HG03159 (cell line): ENCODE data around the gene ZCCHC14.

ENCODE experiments used
- ATAC-seq: cut with Tn5 transposase; IDR thresholded peaks from one replicate; pipeline ENCODE4 v1.9.1; 2021; ENCODE audit warnings: mild to moderate bottlenecking, moderate library complexity; ENCODE audit not compliant: unreplicated experiment

Gene ZCCHC14

GRCh38 chr16:87459833-87460232, 33.0 kb downstream of the ZCCHC14 start:
- ATAC-seq: no peak

DNA sequence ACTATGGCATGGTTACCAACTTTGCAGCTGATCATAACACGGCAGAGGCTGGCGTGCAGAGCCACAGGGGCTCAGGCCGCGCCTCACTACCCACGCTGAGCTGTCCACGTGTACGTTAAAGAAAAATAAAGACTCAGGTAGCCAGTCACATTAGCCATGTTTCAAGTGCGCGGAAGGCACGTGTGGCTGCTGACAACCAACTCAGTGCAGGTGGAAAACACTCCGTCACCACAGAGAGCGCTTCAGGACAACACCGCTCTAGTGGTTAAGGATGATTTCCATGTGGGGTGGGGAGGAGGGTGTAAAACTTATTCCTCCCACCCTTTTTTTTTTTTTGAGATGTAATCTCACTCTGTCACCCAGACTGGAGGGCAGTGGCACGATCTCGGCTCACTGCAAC, 33.8 kb downstream of the ZCCHC14 start:
- no peak for ATAC-seq

GRCh38 chr16:87458424-87458915, 34.4 kb downstream of the ZCCHC14 start:
- no peak for ATAC-seq

GRCh38 chr16:87457709-87458423, 35.0 kb downstream of the ZCCHC14 start:
- ATAC-seq: no peak

- ATAC-seq: no peak
These were observed 35.7 kb downstream of the ZCCHC14 start for GRCh38 chr16:87457061-87457611.

GRCh38 chr16:87454391-87454790, 38.4 kb downstream of the ZCCHC14 start:
- no peak for ATAC-seq

DNA sequence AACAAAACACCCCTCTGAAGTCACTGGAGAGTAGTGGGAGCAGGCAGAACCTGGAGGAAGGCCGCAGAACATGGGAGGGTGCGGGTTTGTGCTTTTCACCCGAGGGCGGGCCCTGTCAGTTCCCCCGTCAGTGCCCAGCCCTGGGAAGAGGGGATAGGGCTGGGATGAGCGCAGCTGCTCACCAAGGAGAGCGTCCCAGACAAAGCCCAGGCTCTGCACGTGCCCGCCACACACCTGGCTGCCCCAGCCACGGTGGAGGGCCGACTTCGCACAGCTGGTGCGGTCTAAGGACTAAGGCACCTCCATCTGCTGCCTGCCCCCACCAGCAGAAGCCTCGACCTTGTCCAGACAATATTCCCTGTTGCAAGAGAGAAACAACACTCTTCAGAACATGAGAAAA, 39.5 kb downstream of the ZCCHC14 start:
- ATAC-seq: no peak

DNA sequence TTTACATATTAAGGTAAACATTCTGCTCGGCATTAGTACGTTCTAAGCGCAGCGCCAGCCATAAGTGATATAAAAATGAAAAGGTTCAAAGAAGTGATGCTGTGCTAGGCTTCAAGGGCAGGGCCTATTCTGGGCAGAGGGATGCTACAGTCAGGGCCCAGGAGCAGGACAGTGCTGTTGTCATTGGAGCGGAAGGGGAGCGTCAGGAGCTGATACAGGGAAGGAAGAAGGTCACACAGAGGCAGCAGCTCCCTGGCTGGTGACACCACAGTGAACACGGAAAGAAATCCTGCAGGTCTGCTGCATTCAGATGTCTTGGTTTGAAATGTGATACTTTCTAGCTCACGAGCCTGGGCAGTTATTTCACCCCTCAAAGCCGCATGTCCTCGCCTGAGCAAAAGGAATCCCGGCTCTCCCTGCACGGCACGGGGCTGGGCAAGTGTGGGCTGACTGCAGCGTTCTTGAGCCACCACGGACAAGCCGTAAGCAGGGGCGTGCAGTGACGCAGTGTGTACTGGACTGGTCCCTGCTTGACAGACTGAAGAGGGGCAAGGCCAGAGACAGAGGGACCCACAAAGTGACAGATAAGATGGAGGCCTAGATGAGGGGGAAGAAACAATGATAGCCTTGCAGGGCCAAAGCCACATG, 41.1 kb downstream of the ZCCHC14 start:
- no peak for ATAC-seq

DNA sequence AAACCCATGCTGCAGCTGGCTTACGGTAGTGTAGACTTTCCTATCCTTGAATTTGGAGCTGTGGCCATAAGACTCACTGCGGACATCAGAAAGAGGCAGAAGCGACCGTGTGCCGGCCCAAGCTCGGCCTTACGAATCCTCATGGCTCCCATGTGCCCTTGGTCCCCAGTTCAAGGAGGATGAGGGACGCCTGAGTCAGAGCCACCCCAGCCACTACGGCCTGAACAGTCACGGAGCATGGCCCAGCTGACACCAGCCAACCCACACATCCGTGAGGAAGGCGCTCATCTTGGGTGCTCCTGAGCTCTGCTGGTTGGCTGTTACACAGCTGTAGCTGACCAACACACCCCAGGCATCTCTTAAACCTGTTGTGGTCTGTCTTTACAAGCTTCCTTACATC, 44.0 kb downstream of the ZCCHC14 start:
- ATAC-seq: no peak

DNA sequence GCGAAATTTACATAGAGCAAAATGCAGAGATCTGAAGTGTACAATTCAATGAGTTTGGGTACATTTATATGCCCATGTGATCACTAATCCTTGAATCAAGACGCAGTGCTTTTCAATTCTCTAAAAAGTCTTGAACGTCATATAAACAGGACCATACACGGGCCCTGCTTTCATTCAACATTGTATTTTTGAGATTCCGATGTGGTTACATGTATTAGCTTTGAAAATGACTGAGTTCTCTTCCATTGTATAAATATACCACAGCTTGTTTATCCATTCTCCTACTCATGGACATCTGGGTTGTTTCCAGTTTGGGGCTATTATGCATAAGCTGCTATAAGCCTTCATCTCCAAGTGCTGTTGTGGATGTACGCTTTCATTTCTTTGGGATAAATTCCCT, 45.5 kb downstream of the ZCCHC14 start:
- ATAC-seq: no peak

DNA sequence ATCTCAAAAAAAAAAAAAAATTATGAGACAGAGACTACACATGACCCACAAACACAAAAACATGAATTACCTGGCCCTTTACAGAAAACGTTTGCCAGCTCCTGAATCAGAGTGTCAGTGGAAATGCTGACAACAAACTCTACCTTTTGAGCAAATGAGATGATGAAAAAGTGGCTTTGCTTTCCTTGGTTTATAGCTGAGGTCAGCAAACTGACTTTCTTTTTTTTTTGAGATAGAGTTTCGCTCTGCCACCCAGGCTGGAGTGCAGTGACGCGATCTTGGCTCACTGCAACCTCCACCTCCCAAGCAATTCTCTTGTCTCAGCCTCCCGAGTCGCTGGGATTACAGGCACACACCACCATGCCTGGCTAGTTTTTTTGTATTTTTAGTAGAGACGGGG, 46.3 kb downstream of the ZCCHC14 start:
- ATAC-seq: no peak

- no peak for ATAC-seq
These were observed 47.3 kb downstream of the ZCCHC14 start for GRCh38 chr16:87445486-87445885.

DNA sequence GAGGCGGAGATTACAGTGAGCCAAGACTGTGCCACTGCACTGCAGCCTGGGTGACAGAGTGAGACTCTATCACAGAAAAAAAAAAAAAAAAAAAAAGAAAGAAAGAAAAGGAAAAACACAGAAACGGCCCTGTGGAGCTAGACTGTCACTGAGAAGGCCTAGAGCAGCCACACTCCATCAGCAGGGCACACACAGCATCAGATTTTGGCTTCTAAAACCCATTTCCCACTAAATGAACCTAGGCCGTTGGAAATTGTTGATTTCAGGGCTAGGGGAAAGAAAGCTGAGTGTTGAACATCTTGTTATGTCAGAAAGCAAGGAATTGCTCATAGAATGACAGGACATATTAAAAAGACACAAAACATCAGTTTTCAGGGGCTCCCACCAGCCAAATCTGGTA, 48.9 kb downstream of the ZCCHC14 start:
- ATAC-seq: no peak

DNA sequence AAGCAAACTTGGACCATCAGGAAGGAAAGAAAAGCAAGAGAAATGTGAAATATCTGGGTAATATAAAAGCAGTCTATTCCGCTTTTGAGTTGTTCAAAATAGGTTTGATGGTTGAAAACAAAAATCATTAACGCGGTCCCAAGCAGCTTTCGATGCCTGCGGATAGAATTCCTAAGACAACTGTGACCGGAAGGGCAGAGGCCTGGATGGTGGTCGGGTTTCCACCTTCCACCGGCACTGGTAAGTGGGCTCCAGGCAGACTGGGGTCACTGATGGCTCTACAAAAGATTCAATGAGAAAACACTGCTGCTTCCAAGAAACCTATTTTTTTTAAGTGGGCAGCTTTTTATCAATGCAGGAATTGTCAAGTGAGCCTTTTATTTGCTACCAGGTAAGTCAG, 49.8 kb downstream of the ZCCHC14 start:
- no peak for ATAC-seq

DNA sequence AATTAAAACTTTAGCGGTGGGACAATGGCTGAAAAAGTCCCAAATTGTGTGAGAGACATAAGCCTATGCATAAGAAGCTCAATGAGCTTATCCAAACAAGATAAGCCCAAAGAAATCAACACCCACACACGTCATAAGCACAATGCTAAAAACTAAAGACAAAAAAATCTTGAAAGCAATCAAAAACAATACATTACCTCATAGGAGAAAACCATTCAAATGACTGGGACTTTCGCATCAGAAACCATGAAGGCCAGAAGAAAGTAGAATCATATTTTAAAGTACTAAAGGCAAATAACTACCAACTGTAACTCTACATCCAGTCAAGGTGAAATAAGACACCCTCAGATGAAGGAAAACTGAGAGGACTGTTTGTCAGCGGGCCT, 50.2 kb downstream of the ZCCHC14 start:
- no peak for ATAC-seq

DNA sequence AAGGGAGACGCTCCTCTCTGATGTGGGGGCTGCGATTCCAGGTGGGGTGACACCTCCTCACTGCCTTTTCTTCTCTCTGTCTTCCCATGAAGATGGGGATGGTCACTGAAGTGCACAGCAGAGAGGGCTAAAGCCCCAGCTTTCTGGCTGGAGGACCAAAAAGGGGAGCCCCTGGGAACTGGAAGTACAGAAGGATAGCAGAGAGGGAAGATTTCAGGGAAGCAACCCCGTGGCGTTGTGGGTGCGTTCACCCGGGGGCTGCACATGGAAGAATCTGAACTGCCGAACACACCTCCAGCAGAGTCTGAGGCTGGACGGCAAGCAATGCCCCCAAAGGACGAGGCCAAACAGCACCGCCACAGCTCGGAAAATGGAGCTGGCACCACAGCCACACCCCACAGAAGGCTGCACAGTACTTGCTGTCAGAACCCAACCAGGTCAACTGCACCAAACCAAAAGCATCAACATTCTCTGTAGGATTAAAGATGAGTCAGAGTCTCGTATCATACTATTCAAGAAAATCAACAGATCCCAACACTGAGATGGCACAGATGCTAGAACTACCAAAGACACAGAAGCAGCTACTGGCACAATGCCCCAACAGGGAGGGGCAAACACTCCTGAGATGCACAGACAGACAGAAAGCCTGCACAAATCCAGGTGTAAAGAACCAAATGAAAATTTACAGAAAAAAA, 50.8 kb downstream of the ZCCHC14 start:
- no peak for ATAC-seq

GRCh38 chr16:87439926-87440325, 52.9 kb downstream of the ZCCHC14 start:
- no peak for ATAC-seq

GRCh38 chr16:87438611-87438985, 54.2 kb downstream of the ZCCHC14 start:
- ATAC-seq: no peak

DNA sequence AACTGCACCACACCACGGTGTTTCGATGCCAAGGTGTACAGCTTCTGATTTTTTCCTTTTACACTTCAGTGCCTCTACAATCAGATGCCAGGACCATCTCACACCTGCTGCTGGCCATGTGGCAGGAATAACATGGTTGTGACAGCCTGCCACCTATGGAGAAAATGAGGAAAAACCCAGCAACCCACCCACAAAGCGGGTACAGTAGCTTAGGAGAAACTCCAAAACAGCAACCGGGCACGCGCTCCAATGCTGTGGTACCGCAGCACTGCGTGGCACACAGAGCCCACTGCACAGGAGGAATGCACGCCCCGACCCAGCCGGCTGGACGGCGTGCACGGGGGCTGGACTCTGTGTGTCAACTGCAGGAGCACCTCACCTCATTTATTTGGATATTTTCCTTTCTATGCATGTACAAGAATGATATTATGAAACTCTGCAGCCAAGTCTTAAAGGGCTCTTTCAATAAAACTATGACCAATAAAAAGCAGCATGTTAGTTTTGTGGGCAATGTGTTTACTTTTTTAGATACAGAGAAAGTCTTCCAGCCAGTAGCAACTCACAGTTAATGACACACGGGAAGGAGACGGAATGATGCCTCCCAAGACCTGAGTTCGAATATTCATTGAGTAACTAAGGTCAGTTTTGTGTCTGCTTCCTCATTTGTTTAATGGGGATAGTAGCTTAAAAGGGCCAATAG, 54.8 kb downstream of the ZCCHC14 start:
- no peak for ATAC-seq

GRCh38 chr16:87437327-87437726, 55.5 kb downstream of the ZCCHC14 start:
- no peak for ATAC-seq
